Mesenchymal stem cell (in vitro differentiated cells and primary cell): ENCODE measurements around the gene TRIM33.

ENCODE experiments used
- DNase-seq: peaks from one replicate; pipeline ENCODE4 v3.0.0-alpha.2; 2013
- H2AFZ ChIP-seq: one replicate; pipeline ENCODE4 v1.6.1; 2013; ENCODE audit warnings: low read depth, mild to moderate bottlenecking, control low read depth, inconsistent platforms, low read length, moderate library complexity
- H2AK5ac ChIP-seq: 2 replicates; pipeline ENCODE4 v1.6.1; 2013; ENCODE audit warnings: low read length, moderate library complexity, mild to moderate bottlenecking, inconsistent platforms; ENCODE audit not compliant: severe bottlenecking
- H2BK120ac ChIP-seq: one replicate; pipeline ENCODE4 v1.6.1; 2013; ENCODE audit warnings: low read depth, mild to moderate bottlenecking, inconsistent platforms, low read length, moderate library complexity
- H2BK12ac ChIP-seq, 2 experiments: one replicate each; pipeline ENCODE4 v1.6.1; 2013; ENCODE audit warnings: inconsistent platforms in 2 of 2, low read length in 2 of 2, mild to moderate bottlenecking in 2 of 2, moderate library complexity in 2 of 2, control low read depth in 1 of 2
- H2BK15ac ChIP-seq: one replicate; pipeline ENCODE4 v1.6.1; 2013; ENCODE audit warnings: mild to moderate bottlenecking, low read depth, inconsistent platforms; ENCODE audit not compliant: poor library complexity, severe bottlenecking
- H2BK5ac ChIP-seq: 2 replicates; pipeline ENCODE4 v1.6.1; 2013; ENCODE audit warnings: low read depth, mild to moderate bottlenecking, low read length, control low read depth, inconsistent platforms; ENCODE audit not compliant: poor library complexity, severe bottlenecking
- H3K14ac ChIP-seq, 2 experiments: one replicate each; pipeline ENCODE4 v1.6.1; 2013; ENCODE audit warnings: inconsistent platforms in 2 of 2, low read length in 2 of 2, control low read depth in 1 of 2, mild to moderate bottlenecking in 1 of 2, moderate library complexity in 1 of 2
- H3K18ac ChIP-seq, 2 experiments: one replicate each; pipeline ENCODE4 v1.6.1; 2013; ENCODE audit warnings: inconsistent platforms in 2 of 2, low read length in 2 of 2, control low read depth in 1 of 2, low read depth in 1 of 2, mild to moderate bottlenecking in 1 of 2
- H3K23ac ChIP-seq, 2 experiments: one replicate each; pipeline ENCODE4 v1.6.1; 2013; ENCODE audit warnings: inconsistent platforms in 2 of 2, low read length in 2 of 2, mild to moderate bottlenecking in 2 of 2, moderate library complexity in 2 of 2, control low read depth in 1 of 2
- H3K27ac ChIP-seq: 2 replicates; pipeline ENCODE4 v1.5.1; 2013; ENCODE audit warnings: mild to moderate bottlenecking, moderate library complexity, low read length, control low read depth, inconsistent platforms; ENCODE audit not compliant: poor library complexity, severe bottlenecking
- H3K27me3 ChIP-seq, 2 experiments: 2 replicates each; pipeline versions ENCODE4 v1.6.1 to v1.7.0; 2013; ENCODE audit warnings: low read length in 2 of 2, mild to moderate bottlenecking in 2 of 2, moderate library complexity in 2 of 2, control low read depth in 1 of 2, inconsistent platforms in 1 of 2; ENCODE audit not compliant: control insufficient read depth in 1 of 2, insufficient read depth in 1 of 2
- H3K36me3 ChIP-seq, 2 experiments: 2 replicates each; pipeline versions ENCODE4 v1.6.1 to v1.7.0; 2013; ENCODE audit warnings: low read length in 2 of 2, control low read depth in 1 of 2, inconsistent platforms in 1 of 2, low read depth in 1 of 2, mild to moderate bottlenecking in 1 of 2; ENCODE audit not compliant: insufficient read depth in 2 of 2, control insufficient read depth in 1 of 2
- H3K4ac ChIP-seq, 2 experiments: one replicate each; pipeline ENCODE4 v1.6.1; 2013; ENCODE audit warnings: inconsistent platforms in 2 of 2, low read length in 2 of 2, mild to moderate bottlenecking in 2 of 2, moderate library complexity in 2 of 2, control low read depth in 1 of 2, low read depth in 1 of 2
- H3K4me1 ChIP-seq: 2 replicates; pipeline ENCODE4 v1.6.1; 2013; ENCODE audit warnings: low read depth, low read length, control low read depth; ENCODE audit not compliant: control insufficient read depth, insufficient read depth
- H3K4me2 ChIP-seq: 2 replicates; pipeline ENCODE4 v1.6.1; 2013; ENCODE audit warnings: low read length, mild to moderate bottlenecking, inconsistent platforms; ENCODE audit not compliant: poor library complexity, severe bottlenecking
- H3K4me3 ChIP-seq, 2 experiments: 2 replicates each; pipeline versions ENCODE4 v1.5.1 to v1.7.0; 2013; ENCODE audit warnings: low read length in 2 of 2, mild to moderate bottlenecking in 2 of 2, control low read depth in 1 of 2, low read depth in 1 of 2; ENCODE audit not compliant: insufficient read depth in 1 of 2
- H3K79me1 ChIP-seq: replicated peaks from 2 replicates; pipeline ENCODE4 v1.6.1; 2013; ENCODE audit warnings: mild to moderate bottlenecking, control low read depth, low read length, inconsistent platforms; ENCODE audit not compliant: poor library complexity, severe bottlenecking
- H3K9ac ChIP-seq: 2 replicates; pipeline ENCODE4 v1.7.0; 2013; ENCODE audit warnings: mild to moderate bottlenecking, low read length, moderate library complexity
- H3K9me3 ChIP-seq: 2 replicates; pipeline ENCODE4 v1.7.0; 2013; ENCODE audit warnings: mild to moderate bottlenecking, low read length; ENCODE audit not compliant: control insufficient read depth
- H4K8ac ChIP-seq: one replicate; pipeline ENCODE4 v1.6.1; 2013; ENCODE audit warnings: inconsistent platforms, mild to moderate bottlenecking, low read length, moderate library complexity
- H4K91ac ChIP-seq: one replicate; pipeline ENCODE4 v1.6.1; 2013; ENCODE audit warnings: mild to moderate bottlenecking, low read length, inconsistent platforms
- WGBS: methylation state at CpG from one replicate; pipeline ENCODE4 v1.1.7; 2013; ENCODE audit warnings: mixed read lengths; 5-methylcytosine and 5-hydroxymethylcytosine counted together

TRIM33 gene

DNA sequence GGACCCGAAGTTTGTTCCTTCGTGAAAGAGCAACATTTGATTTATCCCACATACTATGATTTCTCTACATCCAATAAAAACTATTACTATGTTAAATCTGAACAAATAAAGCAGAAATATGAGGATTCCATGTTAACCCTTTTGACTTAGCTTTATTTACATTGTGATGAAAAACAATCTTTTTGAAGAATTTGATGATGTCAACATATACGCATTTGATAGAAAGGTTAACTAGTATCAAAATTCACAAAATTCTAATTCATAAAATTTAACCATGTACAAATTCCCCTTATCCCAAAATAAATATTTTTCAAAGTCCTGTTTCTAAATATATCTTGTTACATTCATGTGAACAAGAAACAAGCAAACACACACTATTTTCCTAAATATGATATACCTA is 74.2 kb downstream of the TRIM33 start:
- Histone ChIP-seq H2BK12ac (no peak overlapping the region), H4K91ac (no peak overlapping the region), H3K27me3 (no peaks in the 10 kb centered on the region), H3K27ac (no peak overlapping the region), H2BK5ac (no peak overlapping the region), H2BK120ac (no peak overlapping the region), H3K14ac (no peak overlapping the region), H2AK5ac (no peak overlapping the region), H3K18ac (no peak overlapping the region), H4K8ac (no peak overlapping the region), H3K9ac (no peak overlapping the region), H3K9me3 (no peaks in the 10 kb centered on the region), H3K23ac (no peak overlapping the region), H3K36me3 (peaks cover 3 to 27% of the 10 kb centered on the region in 2 experiments), H3K4me2 (no peak overlapping the region), H2AFZ (no peak overlapping the region), H3K79me1 (peaks cover 12% of the 10 kb centered on the region), H2BK15ac (no peak overlapping the region), H3K4me3 (no peak overlapping the region), H3K4ac (no peak overlapping the region), H3K4me1 (no peaks in the 10 kb centered on the region)
- no peak for DNase-seq
- 100% methylated on average over 1 of the region's 3 CpGs for WGBS

DNA sequence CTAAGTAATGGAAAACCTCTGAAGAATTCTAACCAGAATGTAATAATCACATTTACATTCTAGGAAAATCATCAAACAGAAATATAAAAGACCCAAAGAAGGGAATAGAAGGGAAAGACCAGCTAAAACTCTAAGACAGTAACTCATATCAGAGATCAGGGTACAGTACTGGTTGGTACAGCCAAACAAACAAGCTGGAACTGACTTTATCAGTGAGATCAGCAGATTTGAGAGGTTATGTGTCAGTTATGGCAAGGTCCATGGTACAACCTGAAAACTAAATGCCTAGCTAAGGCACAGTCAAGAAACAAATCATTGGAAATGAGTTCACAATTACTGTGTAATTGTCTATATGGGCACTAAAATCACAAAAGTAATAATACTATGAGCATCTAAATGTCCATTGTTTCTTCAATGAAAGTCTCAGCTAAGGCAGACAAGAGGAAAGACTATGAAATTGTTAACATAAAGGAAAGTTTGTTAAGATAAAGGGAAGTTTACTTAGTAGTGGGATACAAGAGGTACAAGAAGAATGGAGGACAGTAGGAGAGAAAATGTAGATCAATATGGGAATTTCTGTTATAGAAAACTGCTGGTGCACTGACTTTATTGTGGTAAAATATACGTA is 75.8 kb downstream of the TRIM33 start:
- no peak overlapping the region for H2AK5ac ChIP-seq
- peaks cover 9% of the 10 kb centered on the region for H3K79me1 ChIP-seq
- no peak overlapping the region for H3K14ac ChIP-seq
- no peaks in the 10 kb centered on the region for H3K9me3 ChIP-seq
- H2BK5ac ChIP-seq: no peak overlapping the region
- no peak overlapping the region for H3K4me2 ChIP-seq
- 100% methylated on average over 1 of the region's 1 CpG for WGBS
- H4K8ac ChIP-seq: no peak overlapping the region
- no peak overlapping the region for H3K27ac ChIP-seq
- H3K18ac ChIP-seq: no peak overlapping the region
- no peak overlapping the region for H2BK12ac ChIP-seq
- no peaks in the 10 kb centered on the region for H3K27me3 ChIP-seq
- no peak overlapping the region for H3K9ac ChIP-seq
- H3K4me3 ChIP-seq: no peak overlapping the region
- no peak overlapping the region for H2AFZ ChIP-seq
- H2BK15ac ChIP-seq: no peak overlapping the region
- H3K23ac ChIP-seq: no peak overlapping the region
- H2BK120ac ChIP-seq: no peak overlapping the region
- no peak overlapping the region for H4K91ac ChIP-seq
- peaks cover 0 to 21% of the 10 kb centered on the region in 2 experiments for H3K36me3 ChIP-seq
- DNase-seq: no peak
- H3K4ac ChIP-seq: no peak overlapping the region
- H3K4me1 ChIP-seq: peaks cover under 1% of the 10 kb centered on the region

DNA sequence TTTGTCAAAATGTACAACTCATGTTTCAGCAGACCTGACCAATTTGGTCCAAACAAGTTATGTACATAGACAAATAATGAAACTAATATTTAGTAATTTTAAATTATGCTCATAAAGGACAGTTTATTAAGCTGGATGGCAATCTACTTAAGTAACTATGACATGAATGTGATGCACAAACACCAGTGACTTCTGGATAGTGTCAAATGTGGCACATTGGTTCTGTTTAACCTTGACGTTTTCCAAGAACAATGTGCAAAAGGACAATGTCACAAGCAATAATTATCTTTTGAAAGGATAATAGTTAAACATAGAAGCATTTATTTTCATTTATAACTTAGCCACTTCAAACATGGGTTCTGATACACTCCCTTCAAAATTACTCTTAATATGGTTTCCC is 80.0 kb downstream of the TRIM33 start:
- peak; percentile 4 for DNase-seq
- no peak overlapping the region for H4K91ac ChIP-seq

DNA sequence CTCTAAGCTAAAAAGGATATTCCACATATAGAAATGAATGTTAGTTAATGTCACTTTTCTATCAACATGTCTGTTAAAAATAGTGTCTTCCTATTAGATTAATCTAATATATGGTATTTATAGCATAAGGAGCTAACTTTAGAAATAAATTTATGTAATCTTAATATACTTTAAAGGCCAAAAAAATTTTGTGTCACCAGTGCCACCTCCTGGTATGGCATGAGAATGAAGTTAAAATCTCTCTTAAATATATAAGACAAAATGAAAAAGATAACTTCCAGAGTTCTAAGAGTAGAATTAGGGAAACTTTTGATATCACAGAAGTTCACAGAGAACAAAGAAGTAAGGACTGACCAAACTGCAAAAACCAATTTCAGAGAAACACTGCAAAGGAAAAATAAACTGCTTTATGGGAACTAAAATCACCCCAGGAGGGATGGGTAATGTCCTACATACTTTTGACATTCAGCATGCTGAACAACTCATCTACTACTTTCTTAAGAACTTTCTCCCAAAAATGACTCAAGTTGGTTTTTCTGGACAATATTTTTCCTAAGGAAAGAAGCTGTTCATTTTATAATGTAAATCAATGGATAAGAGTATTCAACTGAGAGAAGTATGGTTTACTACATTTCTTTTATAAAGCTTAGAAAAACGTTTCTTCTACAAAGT is 82.8 kb downstream of the TRIM33 start:
- H2BK5ac ChIP-seq: no peak overlapping the region
- no peak overlapping the region for H3K27ac ChIP-seq
- no CpG with 5 or more reads among the region's 1 CpG for WGBS

More for the DNA sequence above, 80.0 kb downstream of the TRIM33 start:
- H3K9ac ChIP-seq: no peak overlapping the region
- H3K27me3 ChIP-seq: no peaks in the 10 kb centered on the region
- H3K14ac ChIP-seq: no peak overlapping the region
- H3K23ac ChIP-seq: no peak overlapping the region
- no peak overlapping the region for H3K4me2 ChIP-seq
- H3K27ac ChIP-seq: no peak overlapping the region
- no peak overlapping the region for H3K4ac ChIP-seq
- peaks cover 8% of the 10 kb centered on the region for H3K79me1 ChIP-seq
- no peak overlapping the region for H3K4me3 ChIP-seq
- no peak overlapping the region for H2AK5ac ChIP-seq
- no peak overlapping the region for H2BK120ac ChIP-seq
- no peak overlapping the region for H3K18ac ChIP-seq
- H2BK12ac ChIP-seq: no peak overlapping the region
- 60% methylated on average over 1 of the region's 1 CpG for WGBS
- no peak overlapping the region for H2BK15ac ChIP-seq
- H2BK5ac ChIP-seq: no peak overlapping the region
- peaks cover 0 to 30% of the 10 kb centered on the region in 2 experiments for H3K36me3 ChIP-seq
- H3K9me3 ChIP-seq: no peaks in the 10 kb centered on the region
- H2AFZ ChIP-seq: no peak overlapping the region
- H3K4me1 ChIP-seq: peaks cover 1% of the 10 kb centered on the region
- no peak overlapping the region for H4K8ac ChIP-seq

More for the DNA sequence above, 82.8 kb downstream of the TRIM33 start:
- no peak overlapping the region for H2AK5ac ChIP-seq
- H3K9ac ChIP-seq: peak overlapping the region; percentile 0
- no peaks in the 10 kb centered on the region for H3K27me3 ChIP-seq
- peaks cover 5 to 50% of the 10 kb centered on the region in 2 experiments for H3K36me3 ChIP-seq
- peaks cover 1% of the 10 kb centered on the region for H3K4me1 ChIP-seq
- H3K4me3 ChIP-seq: no peak overlapping the region
- H2AFZ ChIP-seq: no peak overlapping the region
- no peak overlapping the region for H4K8ac ChIP-seq
- no peak overlapping the region for H2BK12ac ChIP-seq
- no peak overlapping the region for H2BK15ac ChIP-seq
- no peak overlapping the region for H3K14ac ChIP-seq
- no peak overlapping the region for H2BK120ac ChIP-seq
- H3K23ac ChIP-seq: no peak overlapping the region
- no peak overlapping the region for H4K91ac ChIP-seq
- no peak overlapping the region for H3K4me2 ChIP-seq
- no peak overlapping the region for H3K4ac ChIP-seq
- DNase-seq: peak; percentile 37
- peaks cover 5% of the 10 kb centered on the region for H3K79me1 ChIP-seq
- no peaks in the 10 kb centered on the region for H3K9me3 ChIP-seq
- H3K18ac ChIP-seq: no peak overlapping the region
